ENCODE measurements around the gene PDE9A. TPM values are rescaled to one million over a fixed set of nuclear protein-coding genes. Genes with fewer than 3 reads are reported as not detected.
"Not testable (repeated sequence)": the region's sequence is repeated elsewhere in the genome, so short reads cannot be mapped to it uniquely, and the experiment has no call there.

Gene PDE9A
- total RNA-seq, 1 donor from 2014 or later = 3.3 TPM

DNA sequence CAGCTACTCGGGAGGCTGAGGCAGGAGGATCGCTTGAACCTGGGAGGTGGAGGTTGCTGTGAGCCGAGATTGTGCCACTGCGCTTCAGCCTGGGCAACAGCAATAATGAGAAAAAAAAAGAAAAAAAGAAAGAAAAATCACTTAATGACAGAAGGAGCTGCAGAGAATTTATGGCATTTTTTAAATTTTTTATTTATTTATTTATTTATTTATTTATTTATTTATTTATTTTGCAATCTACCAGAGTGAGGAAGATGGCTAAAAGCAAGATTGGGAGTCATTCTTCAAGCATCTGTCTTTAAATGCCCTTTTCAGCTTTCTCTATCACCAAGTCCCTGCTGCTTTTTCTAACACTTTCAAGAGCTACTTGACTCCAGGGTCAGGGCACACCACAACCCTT, 134.2 kb downstream of the PDE9A start:
- ATAC-seq (ENCODE audit: poor library complexity) = no peak
- intact Hi-C loops (cut with DNase I) = no loop called here
- DNase-seq = no peak

DNA sequence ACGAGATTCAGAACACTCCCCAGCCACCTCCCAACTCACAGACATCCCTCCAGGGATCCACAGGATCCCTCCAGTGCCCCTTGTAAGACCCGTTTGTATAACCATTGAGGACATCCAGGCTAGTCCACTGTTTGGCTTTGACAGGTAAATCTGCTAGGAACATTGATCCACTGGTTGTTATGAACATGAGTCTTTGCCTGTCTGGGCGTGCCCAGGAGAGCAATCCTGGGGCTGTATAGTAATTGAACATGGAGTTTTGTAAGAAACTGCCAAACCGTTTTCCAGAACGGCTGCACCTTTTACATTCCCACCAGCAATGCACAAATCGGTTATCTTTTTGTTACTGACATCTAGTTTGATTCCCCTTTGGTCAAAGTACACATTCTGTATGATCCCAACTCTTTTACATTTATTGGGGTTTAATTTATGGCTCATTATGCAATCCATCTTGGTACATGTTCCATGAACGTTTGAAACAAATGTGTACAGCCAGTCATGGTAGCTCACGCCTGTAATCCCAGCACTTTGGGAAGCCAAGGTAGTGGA, 137.2 kb downstream of the PDE9A start:
- intact Hi-C loops (cut with DNase I) = no loop called here
- ATAC-seq (ENCODE audit: poor library complexity) = no peak
- no peak for DNase-seq

- ATAC-seq (ENCODE audit: poor library complexity) = no peak
- no peak for DNase-seq
- intact Hi-C loops (cut with DNase I) = no loop called here
These were observed 140.4 kb downstream of the PDE9A start for GRCh38 chr21:42793774-42794173.

GRCh38 chr21:42794551-42794950, 141.1 kb downstream of the PDE9A start:
- DNase-seq (no peak), ATAC-seq (ENCODE audit: poor library complexity) (no peak)
- intact Hi-C loops (cut with DNase I) = no loop called here

DNA sequence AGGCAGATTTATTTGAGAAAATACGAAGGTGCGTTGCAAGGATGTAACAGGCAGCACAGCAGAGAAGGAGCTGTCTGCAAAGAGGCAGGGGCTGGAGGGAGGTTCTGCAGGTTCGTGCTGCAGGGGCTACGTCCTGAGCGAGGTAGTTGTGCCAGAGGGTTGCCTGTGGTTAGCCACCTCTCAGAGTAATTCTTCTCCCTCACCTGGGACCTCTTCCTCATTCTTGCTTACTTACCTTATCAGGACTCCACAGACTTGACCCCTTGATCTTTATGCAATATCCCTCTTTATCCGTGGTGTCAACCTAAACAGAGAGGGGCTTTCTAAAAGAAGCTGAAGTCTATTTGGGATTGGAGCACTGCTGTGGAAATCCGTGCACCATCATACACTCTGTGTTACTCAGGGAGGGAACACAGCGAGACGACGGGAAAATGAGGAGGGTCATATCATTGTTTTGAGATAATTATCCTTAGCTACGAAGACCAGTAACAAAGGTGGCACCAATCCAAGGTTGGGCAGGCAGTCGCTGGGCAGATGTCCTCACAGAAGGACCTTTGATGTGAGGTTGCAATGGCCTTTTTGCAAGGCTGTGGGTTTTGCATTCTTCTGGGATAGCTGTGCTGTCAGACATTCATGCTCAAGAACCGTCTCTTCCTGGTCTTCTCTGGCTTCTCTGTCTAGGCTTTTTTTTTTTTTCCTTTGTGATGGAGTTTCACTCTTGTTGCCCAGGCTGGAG, 143.1 kb downstream of the PDE9A start:
- intact Hi-C loops (cut with DNase I) = no loop called here
- ATAC-seq (ENCODE audit: poor library complexity) = no peak
- no peak for DNase-seq

DNA sequence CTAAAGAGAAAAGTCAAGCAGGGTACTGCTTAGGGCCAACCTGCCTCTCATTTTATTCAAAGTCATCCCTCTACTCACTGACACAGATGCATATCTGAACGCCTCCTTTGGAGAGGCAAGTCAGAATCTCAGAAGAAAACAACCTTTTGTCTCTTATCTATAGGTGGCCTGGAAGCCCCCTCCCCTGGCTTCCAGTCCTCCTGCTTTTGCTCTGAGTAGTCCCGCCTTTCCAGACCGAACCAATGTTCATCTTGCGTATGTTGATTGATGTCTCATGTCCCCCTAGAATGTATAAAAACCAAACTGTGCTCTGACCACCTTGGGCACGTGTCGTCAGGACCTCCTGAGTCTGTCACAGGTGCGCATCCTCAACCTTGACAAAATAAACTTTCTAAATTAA, 144.1 kb downstream of the PDE9A start:
- no peak for ATAC-seq (ENCODE audit: poor library complexity)
- intact Hi-C loops (cut with DNase I) = no loop called here

DNA sequence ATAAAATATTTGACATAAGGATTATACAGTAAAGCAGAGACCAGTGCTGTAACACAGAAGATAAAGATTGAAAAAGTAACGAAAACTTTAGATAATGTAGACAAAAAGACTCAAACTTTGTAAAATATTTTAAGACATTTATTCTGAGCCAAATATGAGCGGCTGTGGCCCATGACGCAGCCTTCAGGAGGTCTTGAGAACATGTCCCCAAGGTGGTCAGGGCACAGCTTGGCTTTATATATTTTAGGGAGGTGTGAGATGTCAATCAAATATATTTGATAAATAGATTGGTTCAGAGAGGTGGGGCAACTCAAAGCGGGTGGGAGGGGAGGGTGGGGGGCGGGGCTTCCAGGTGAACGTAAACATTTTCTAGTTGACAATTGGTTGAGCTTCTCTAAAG, 144.7 kb downstream of the PDE9A start:
- DNase-seq = no peak
- intact Hi-C loops (cut with DNase I) = no loop called here
- no peak for ATAC-seq (ENCODE audit: poor library complexity)

More for the DNA sequence above, 144.1 kb downstream of the PDE9A start:
- no peak for DNase-seq

DNA sequence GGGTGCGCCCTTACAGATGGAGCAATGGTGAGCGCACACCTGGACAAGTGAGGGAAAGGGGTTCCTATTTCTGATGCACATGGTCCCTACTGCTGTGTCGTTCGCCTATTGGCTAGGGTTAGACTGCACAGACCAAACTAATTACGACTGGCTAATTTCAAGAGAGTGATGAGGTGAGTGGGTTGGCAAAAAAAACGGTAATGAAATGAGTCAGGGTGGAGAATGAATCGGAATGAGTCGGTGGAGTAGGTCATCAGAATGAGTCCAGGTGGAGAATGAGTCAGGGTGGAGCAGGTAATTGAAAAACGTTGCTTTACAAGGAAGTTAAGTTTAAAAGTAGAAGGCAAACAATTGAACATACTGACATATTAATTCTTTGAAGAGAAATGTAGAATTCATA, 146.1 kb downstream of the PDE9A start:
- ATAC-seq (ENCODE audit: poor library complexity) = no peak

DNA sequence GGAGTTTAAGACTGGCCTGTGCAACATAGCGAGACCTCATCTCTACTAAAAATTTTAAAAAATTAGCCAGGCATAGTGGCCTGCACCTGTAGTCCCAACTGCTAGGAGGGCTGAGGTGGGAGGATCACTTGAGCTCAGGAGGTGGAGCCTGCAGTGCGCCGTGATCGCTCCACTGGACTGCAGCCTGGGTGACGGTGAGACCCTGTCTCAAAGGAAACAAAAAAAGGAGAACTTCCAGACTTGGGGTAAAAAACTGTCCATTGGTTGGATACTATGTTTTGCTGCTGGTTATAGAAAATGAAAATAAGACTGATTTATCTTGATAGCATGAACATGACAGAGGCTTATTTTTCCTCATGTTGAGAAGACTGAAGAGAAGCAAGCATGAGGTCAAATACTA, 146.5 kb downstream of the PDE9A start:
- DNase-seq (no peak), ATAC-seq (ENCODE audit: poor library complexity) (no peak)
- intact Hi-C loops (cut with DNase I) = no loop called here

More for the DNA sequence above, 146.1 kb downstream of the PDE9A start:
- intact Hi-C loops (cut with DNase I) = no loop called here
- no peak for DNase-seq

DNA sequence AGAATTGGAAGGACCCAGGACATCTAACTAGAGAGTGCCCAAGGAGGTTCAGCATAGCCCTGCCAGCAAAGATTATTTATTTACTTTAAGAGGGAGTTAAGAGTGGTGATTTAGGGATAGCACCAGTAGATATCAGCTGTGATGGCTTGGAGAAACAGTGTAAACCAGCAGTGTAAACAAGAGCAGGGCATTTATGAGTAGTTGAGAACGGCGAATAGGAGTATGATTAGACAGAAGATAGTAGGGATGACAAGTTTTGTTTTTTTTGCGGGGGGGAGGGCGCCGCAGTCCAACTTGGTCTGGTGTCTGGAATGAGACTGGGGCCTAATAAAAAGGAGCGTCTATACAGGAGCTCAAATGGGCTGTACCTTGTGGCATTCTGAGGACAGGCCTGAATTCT, 148.2 kb downstream of the PDE9A start:
- DNase-seq; ATAC-seq (ENCODE audit: poor library complexity); intact Hi-C loops (cut with DNase I): not testable (repeated sequence)

- DNase-seq = no peak
- peak; percentile 27 for ATAC-seq (ENCODE audit: poor library complexity)
- intact Hi-C loops (cut with DNase I) = no loop called here
These were observed 153.2 kb downstream of the PDE9A start for GRCh38 chr21:42806509-42807140.

GRCh38 chr21:42807293-42807895, 154.0 kb downstream of the PDE9A start:
- intact Hi-C loops (cut with DNase I); DNase-seq; ATAC-seq (ENCODE audit: poor library complexity): not testable (repeated sequence)

GRCh38 chr21:42807938-42808613, 154.7 kb downstream of the PDE9A start:
- intact Hi-C loops (cut with DNase I) = no loop called here
- ATAC-seq (ENCODE audit: poor library complexity) (no peak), DNase-seq (no peak)

DNA sequence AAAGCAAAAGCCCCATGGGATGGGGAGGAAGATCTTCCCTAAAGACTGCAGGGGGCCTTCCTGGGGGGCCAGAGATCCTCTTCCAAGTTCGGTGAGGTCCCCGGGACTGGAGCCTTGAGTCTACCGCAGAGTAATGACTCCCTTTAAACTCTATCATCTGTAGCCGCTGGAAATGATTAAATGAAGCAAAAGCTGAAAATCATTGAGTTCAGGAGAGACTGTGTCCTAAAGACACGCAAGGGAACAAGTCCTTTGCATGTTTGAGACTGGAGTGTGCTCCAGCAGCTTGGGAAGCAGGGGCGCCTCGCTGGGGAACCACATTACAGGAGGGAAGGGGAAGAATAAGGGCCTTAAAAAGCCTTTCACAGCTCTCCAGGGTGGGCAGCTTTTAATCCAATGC, 155.8 kb downstream of the PDE9A start:
- ATAC-seq (ENCODE audit: poor library complexity) (no peak), DNase-seq (no peak)
- intact Hi-C loops (cut with DNase I) = no loop called here

DNA sequence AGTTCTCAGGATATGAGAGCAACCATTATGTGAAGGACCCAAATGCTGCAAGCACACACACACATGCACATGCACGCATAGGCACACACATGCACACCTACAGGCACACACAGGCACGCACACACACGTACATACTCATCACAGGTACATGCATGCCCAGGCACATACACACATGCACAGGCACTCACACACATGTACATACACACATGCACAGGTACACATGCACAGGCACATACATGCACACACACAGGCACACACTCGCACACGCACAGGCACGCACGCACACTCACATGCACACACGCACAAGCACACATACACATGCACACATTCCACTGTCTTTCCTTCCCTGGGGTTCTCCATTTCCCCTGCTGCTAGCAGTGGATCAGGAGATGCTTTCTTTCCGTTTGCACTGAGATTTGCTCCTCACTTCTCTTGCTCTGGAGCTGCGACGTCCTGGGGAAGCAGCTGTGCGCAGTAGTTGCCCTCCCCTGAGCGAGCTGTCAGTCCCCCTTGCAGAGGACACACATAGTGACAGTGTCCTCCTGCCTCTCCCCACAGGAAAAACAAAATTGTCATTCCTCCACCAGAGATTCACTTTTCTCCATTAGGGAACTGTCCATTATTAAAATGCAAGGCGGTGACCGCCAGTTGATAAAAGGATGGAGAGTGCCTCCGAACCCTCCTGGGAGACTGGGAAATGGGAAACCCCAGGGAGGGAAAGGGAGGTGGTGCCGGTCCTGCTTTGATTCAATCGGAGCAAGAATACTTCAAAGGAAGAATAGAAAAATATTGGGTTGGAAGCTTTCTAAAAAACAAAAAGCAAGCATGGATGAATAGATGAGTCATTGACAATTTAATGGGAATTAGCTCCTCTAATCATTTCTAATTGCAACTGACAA, 156.4 kb downstream of the PDE9A start:
- DNase-seq (no peak), ATAC-seq (ENCODE audit: poor library complexity) (no peak)
- intact Hi-C loops (cut with DNase I) = no loop called here

DNA sequence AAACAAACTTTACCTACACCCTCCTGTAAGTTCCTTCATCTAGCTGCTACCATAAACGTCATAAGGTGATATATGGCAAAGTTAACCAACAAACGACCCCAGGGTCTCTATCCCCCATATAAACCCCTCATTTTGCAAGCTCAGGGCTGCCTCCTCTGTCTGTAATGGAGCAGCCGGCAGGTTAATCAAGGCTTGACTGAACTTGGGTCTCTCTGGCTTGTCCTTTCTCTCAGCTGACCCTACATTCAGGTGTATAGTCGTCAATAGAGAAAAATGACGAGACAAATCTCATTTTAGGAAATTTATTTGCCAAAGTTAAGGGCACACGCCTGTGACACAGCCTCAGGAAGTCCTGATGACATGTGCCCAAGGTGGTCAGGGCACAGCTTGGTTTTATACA, 158.5 kb downstream of the PDE9A start:
- intact Hi-C loops (cut with DNase I) = no loop called here
- no peak for DNase-seq
- ATAC-seq (ENCODE audit: poor library complexity) = no peak

DNA sequence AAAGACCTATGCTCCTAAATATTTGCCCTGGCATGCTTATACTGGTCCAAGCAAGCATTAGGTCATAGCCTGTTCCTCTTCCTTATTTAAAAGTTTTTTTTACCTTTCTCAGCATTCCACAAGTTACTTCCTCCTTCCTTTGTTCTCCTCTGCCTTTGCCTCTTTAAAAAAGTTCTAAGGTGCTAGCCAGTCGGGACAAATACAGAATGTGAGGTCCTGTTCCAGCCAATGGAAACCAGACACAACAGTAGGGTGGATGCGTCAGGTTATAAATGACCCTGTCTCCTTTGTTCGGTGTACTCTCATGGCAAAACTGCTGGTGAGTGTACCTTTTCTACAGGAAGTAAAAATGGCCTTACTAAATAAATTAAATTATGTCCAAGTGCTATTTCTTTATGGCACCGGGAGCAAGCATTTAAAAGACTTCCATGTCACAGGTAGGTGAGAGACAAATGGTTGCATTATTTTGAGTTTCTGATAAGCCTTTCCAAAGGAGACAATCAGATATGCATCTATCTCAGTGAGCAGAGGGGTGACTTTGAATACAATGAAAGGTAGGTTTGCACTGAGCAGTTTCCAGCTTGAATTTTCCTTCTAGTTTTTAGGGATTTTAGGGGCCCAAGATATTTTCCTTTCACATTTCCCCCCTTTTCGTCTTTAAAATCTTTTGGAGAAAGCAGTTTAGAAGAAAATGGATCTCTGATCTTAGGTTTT, 159.3 kb downstream of the PDE9A start:
- DNase-seq; intact Hi-C loops (cut with DNase I); ATAC-seq (ENCODE audit: poor library complexity): not testable (repeated sequence)

DNA sequence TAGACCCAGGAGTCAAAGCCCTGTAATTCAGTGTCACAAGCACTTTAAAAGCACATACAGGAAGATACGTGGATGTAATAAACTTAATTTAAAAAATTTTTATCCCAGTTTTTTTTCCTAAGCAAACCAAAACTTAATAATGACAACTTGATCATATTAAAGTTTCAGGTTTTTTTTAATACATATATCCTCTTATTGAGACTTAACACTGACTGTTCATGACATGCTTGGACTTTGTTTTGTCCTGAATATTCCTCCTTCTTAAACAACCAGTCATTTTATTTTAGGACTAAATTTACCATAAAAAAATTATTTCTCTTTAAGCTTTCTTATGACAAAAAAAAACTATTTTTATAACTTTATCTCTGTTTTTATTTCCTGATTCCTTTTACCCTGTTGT, 161.8 kb downstream of the PDE9A start:
- intact Hi-C loops (cut with DNase I) = loop anchor here (5.0 kb wide), 1 partner anchor 163 kb away; the partner anchor contains the start of gene PDE9A
- ATAC-seq (ENCODE audit: poor library complexity) = no peak
- DNase-seq = no peak
